Esophagus muscularis mucosa (tissue), 4 donors: ENCODE measurements around the gene CD300LG. TPM values are rescaled to one million over a fixed set of nuclear protein-coding genes. Genes with fewer than 3 reads are reported as not detected.
A peak's percentile ranks its signal among the peaks of the same experiment; 100 is the strongest.

Source experiments
- DNase-seq: peaks from one replicate; pipeline ENCODE4 v3.0.0-alpha.2; 2017; ENCODE audit errors: extremely low spot score
- H3K27ac ChIP-seq, 4 donors: fragments of 200-600 bp; sonication (generic); replicated peaks in 1 of 4; 1 replicate in 3 of 4; 2 replicates in 1 of 4; pipeline ENCODE4 v1.5.1; 2016 to 2019; ENCODE audit warnings: mild to moderate bottlenecking in 1 of 4
- H3K27me3 ChIP-seq, 4 donors: fragments of 200-600 bp; sonication (generic); one replicate each; pipeline versions ENCODE4 v1.5.1 to v1.6.0; 2016 to 2019
- H3K36me3 ChIP-seq, 4 donors: fragments of 200-600 bp; sonication (generic); one replicate each; pipeline ENCODE4 v1.5.1; 2016 to 2019
- H3K4me1 ChIP-seq, 4 donors: fragments of 200-600 bp; sonication (generic); one replicate each; pipeline ENCODE4 v1.5.1; 2016 to 2019
- H3K4me3 ChIP-seq, 4 donors: fragments of 200-600 bp; sonication (generic); 1 replicate in 2 of 4; 2 replicates in 2 of 4; pipeline ENCODE4 v1.5.1; 2016 to 2019; ENCODE audit warnings: mild to moderate bottlenecking in 4 of 4, moderate library complexity in 1 of 4
- H3K9me3 ChIP-seq, 4 donors: fragments of 200-600 bp; sonication (generic); 1 replicate in 3 of 4; 2 replicates in 1 of 4; pipeline ENCODE4 v1.5.1; 2016 to 2019
- CTCF ChIP-seq, 3 experiments: fragments of 200-600 bp in 2 of 3; fragments of 450-650 bp in 1 of 3; sonication (generic) in 2 of 3; IDR thresholded peaks; one replicate each; pipeline ENCODE4 v1.5.1; 2017 to 2019; ENCODE audit warnings: antibody characterized with exemption in 3 of 3, mild to moderate bottlenecking in 2 of 3, moderate library complexity in 1 of 3
- EP300 ChIP-seq: sonication (generic); formaldehyde crosslinking; IDR thresholded peaks from one replicate; pipeline ENCODE4 v1.6.1; 2017; ENCODE audit warnings: antibody characterized with exemption
- POLR2A ChIP-seq: fragments of 450-650 bp; IDR thresholded peaks from one replicate; pipeline ENCODE4 v1.6.1; 2017; ENCODE audit warnings: antibody characterized with exemption, moderate library complexity, mild to moderate bottlenecking, low read depth
- POLR2AphosphoS5 ChIP-seq, 2 donors: sonication (generic); formaldehyde crosslinking; IDR thresholded peaks; one replicate each; pipeline ENCODE4 v1.6.1; 2017; ENCODE audit warnings: antibody characterized with exemption in 2 of 2
- WGBS: methylation state at CpG from one replicate; pipeline ENCODE4 v1.1.5; 2018; 5-methylcytosine and 5-hydroxymethylcytosine counted together
- intact Hi-C: fragments of 100-400 bp; cut with DNase I; formaldehyde crosslinking; loops from one replicate; pipeline ENCODE4 v1.15.1; 2023
- total RNA-seq, 4 donors: library from RNA; depleted of rRNA; stranded (reverse); fragments of >200 nt; gene quantifications; one replicate each; pipeline versions ENCODE4 v1.1.0 to v1.2.1, GENCODE V29; 2016

The CD300LG gene
- total RNA-seq, 4 donors from 2014 or later = 0.83 to 12.0 (median 7.3) TPM

- Histone ChIP-seq H3K27me3 (peaks cover 0 to 51% (median 0%) of the 10 kb centered on the region in 4 donors), H3K4me1 (peaks cover 11 to 29% (median 20%) of the 10 kb centered on the region in 4 donors), H3K9me3 (no peaks in the 10 kb centered on the region), H3K27ac (no peak overlapping the region), H3K36me3 (peaks cover 0 to 7% (median 0%) of the 10 kb centered on the region in 4 donors), H3K4me3 (no peak overlapping the region)
- TF ChIP-seq EP300 (no peak), CTCF (IDR thresholded peaks at IDR 0.05) (no peak), POLR2A (no peak)
- no peak for DNase-seq
- WGBS = 86% methylated on average over 3 of the region's 3 CpGs
- intact Hi-C loops = no loop called here
Measured at GRCh38 chr17:43856141-43856540, 9.2 kb downstream of the CD300LG start.

GRCh38 chr17:43857141-43857540 lies 10.2 kb downstream of the CD300LG start:
- peaks cover 0 to 7% (median 0%) of the 10 kb centered on the region in 4 donors for H3K36me3 ChIP-seq
- TF ChIP-seq EP300 = no peak
- no peak for TF ChIP-seq POLR2AphosphoS5 (IDR thresholded peaks at IDR 0.05)
- no peak for TF ChIP-seq CTCF (IDR thresholded peaks at IDR 0.05)
- no peak for TF ChIP-seq POLR2A
- DNase-seq = no peak
- H3K4me3 ChIP-seq = no peak overlapping the region
- peaks cover 20 to 38% (median 30%) of the 10 kb centered on the region in 4 donors for H3K4me1 ChIP-seq
- peaks cover 0 to 47% (median 0%) of the 10 kb centered on the region in 4 donors for H3K27me3 ChIP-seq
- H3K9me3 ChIP-seq = no peaks in the 10 kb centered on the region
- H3K27ac ChIP-seq = no peak overlapping the region
- WGBS = 93% methylated on average over 2 of the region's 5 CpGs
- intact Hi-C loops = no loop called here

- Histone ChIP-seq H3K36me3 (peaks cover 0 to 7% (median 0%) of the 10 kb centered on the region in 4 donors), H3K27me3 (peaks cover 0 to 37% (median 0%) of the 10 kb centered on the region in 4 donors), H3K9me3 (no peaks in the 10 kb centered on the region), H3K4me1 (peaks cover 20 to 38% (median 30%) of the 10 kb centered on the region in 4 donors), H3K4me3 (no peak overlapping the region), H3K27ac (no peak overlapping the region)
- WGBS = 60% methylated on average over 8 of the region's 12 CpGs
- intact Hi-C loops = no loop called here
- no peak for DNase-seq
- TF ChIP-seq CTCF (IDR thresholded peaks at IDR 0.05) (no peak), EP300 (no peak), POLR2A (no peak), POLR2AphosphoS5 (IDR thresholded peaks at IDR 0.05) (no peak)
Measured at GRCh38 chr17:43857957-43858600, 11.1 kb downstream of the CD300LG start.

GRCh38 chr17:43860077-43860725 lies 13.2 kb downstream of the CD300LG start:
- peak overlapping the region; percentile 7 to 70 (median 26) for H3K27ac ChIP-seq
- intact Hi-C loops = no loop called here
- WGBS = 81% methylated on average over 7 of the region's 12 CpGs

More at GRCh38 chr17:43860077-43860725, 13.2 kb downstream of the CD300LG start:
- no peaks in the 10 kb centered on the region for H3K9me3 ChIP-seq
- peaks cover 20 to 38% (median 30%) of the 10 kb centered on the region in 4 donors for H3K4me1 ChIP-seq
- TF ChIP-seq EP300 (no peak), POLR2A (no peak), POLR2AphosphoS5 (IDR thresholded peaks at IDR 0.05) (no peak), CTCF (IDR thresholded peaks at IDR 0.05) (no peak)
- no peak overlapping the region for H3K4me3 ChIP-seq
- H3K36me3 ChIP-seq = peaks cover 0 to 4% (median 0%) of the 10 kb centered on the region in 4 donors
- DNase-seq = no peak
- peaks cover 0 to 23% (median 0%) of the 10 kb centered on the region in 4 donors for H3K27me3 ChIP-seq
